ENCODE data around the gene MEX3A. TPM values are rescaled to one million over a fixed set of nuclear protein-coding genes. Genes with fewer than 3 reads are reported as not detected.

MEX3A gene
- polyA plus RNA-seq, 1 donor (not counting 4 experiments of a cell fraction or from before 2014, with no cell fraction given): 1.1 TPM

- Histone ChIP-seq H3K4me1 (ENCODE audit: control insufficient read depth, extremely low read depth, insufficient read depth, low read length) (peaks cover 94% of the 10 kb centered on the region), H3K27me3 (ENCODE audit: control insufficient read depth, extremely low read depth, insufficient read depth, low read length) (no peaks in the 10 kb centered on the region), H3K4me3 (ENCODE audit: control insufficient read depth in 2 of 3, extremely low read depth in 1 of 3, insufficient read depth in 2 of 3, low read depth in 1 of 3, low read length in 3 of 3) (peak overlapping the region in 2 of 3 experiments; percentile 36 to 44), H3K4me2 (ENCODE audit: control insufficient read depth, extremely low read depth, insufficient read depth, low read depth, low read length) (peak overlapping the region; percentile 60), H3K79me2 (ENCODE audit: control insufficient read depth, insufficient read depth, low read length) (peaks cover 82% of the 10 kb centered on the region), H3K36me3 (ENCODE audit: control insufficient read depth in 2 of 2, extremely low read depth in 1 of 2, insufficient read depth in 2 of 2, low read length in 2 of 2) (peaks cover 0 to 31% of the 10 kb centered on the region in 2 experiments), H2AFZ (ENCODE audit: control insufficient read depth, low read length) (no peak overlapping the region), H3K9me3 (ENCODE audit: control insufficient read depth, low read depth, low read length) (no peaks in the 10 kb centered on the region), H3K9me1 (ENCODE audit: control insufficient read depth, extremely low read depth, insufficient read depth, low read length) (peaks cover 3% of the 10 kb centered on the region), H3K9ac (ENCODE audit: control insufficient read depth, extremely low read depth, insufficient read depth, low read length) (peak overlapping the region; percentile 66), H4K20me1 (ENCODE audit: control insufficient read depth, extremely low read depth, insufficient read depth, low read length) (peaks cover 8% of the 10 kb centered on the region), H3K27ac (ENCODE audit: control insufficient read depth, insufficient read depth, low read length) (peak overlapping the region; percentile 97)
- DNase-seq (ENCODE audit: low read depth, low spot score) (no peak), FAIRE-seq (no peak)
- dilution Hi-C loops (cut with MboI; ENCODE audit: extremely low pct_ligation_motif_present, low sequenced_read_pairs): no loop called here
- TF ChIP-seq CTCF (optimal IDR thresholded peaks at IDR 0.05 in 1 of 3, IDR thresholded peaks at IDR 0.05 in 1 of 3, conservative IDR thresholded peaks at IDR 0.05 in 1 of 3; ENCODE audit: extremely low read depth in 1 of 3, insufficient read depth in 2 of 3, low read length in 3 of 3) (no peak), EZH2 (IDR thresholded peaks at IDR 0.05; ENCODE audit: low read length) (no peak)
Observed at GRCh38 chr1:156124557-156125483, 42.6 kb upstream of the MEX3A start.

GRCh38 chr1:156123356-156124196 is 41.3 kb upstream of the MEX3A start:
- Histone ChIP-seq H3K4me3 (ENCODE audit: control insufficient read depth in 2 of 3, extremely low read depth in 1 of 3, insufficient read depth in 2 of 3, low read depth in 1 of 3, low read length in 3 of 3) (peak overlapping the region; percentile 25 to 68 (median 53)), H3K27ac (ENCODE audit: control insufficient read depth, insufficient read depth, low read length) (peak overlapping the region; percentile 97), H3K36me3 (ENCODE audit: control insufficient read depth in 2 of 2, extremely low read depth in 1 of 2, insufficient read depth in 2 of 2, low read length in 2 of 2) (peaks cover 0 to 25% of the 10 kb centered on the region in 2 experiments), H3K9me3 (ENCODE audit: control insufficient read depth, low read depth, low read length) (no peaks in the 10 kb centered on the region), H4K20me1 (ENCODE audit: control insufficient read depth, extremely low read depth, insufficient read depth, low read length) (peaks cover 14% of the 10 kb centered on the region), H2AFZ (ENCODE audit: control insufficient read depth, low read length) (no peak overlapping the region), H3K9me1 (ENCODE audit: control insufficient read depth, extremely low read depth, insufficient read depth, low read length) (peaks cover 3% of the 10 kb centered on the region), H3K79me2 (ENCODE audit: control insufficient read depth, insufficient read depth, low read length) (peaks cover 80% of the 10 kb centered on the region), H3K4me2 (ENCODE audit: control insufficient read depth, extremely low read depth, insufficient read depth, low read depth, low read length) (peak overlapping the region; percentile 97), H3K27me3 (ENCODE audit: control insufficient read depth, extremely low read depth, insufficient read depth, low read length) (no peaks in the 10 kb centered on the region), H3K9ac (ENCODE audit: control insufficient read depth, extremely low read depth, insufficient read depth, low read length) (peak overlapping the region; percentile 66), H3K4me1 (ENCODE audit: control insufficient read depth, extremely low read depth, insufficient read depth, low read length) (peaks cover 91% of the 10 kb centered on the region)
- TF ChIP-seq EZH2 (IDR thresholded peaks at IDR 0.05; ENCODE audit: low read length): no peak
- peak in 2 of 3 experiments; percentile 1 to 13 for TF ChIP-seq CTCF (optimal IDR thresholded peaks at IDR 0.05 in 1 of 3, IDR thresholded peaks at IDR 0.05 in 1 of 3, conservative IDR thresholded peaks at IDR 0.05 in 1 of 3; ENCODE audit: extremely low read depth in 1 of 3, insufficient read depth in 2 of 3, low read length in 3 of 3)
- peak; percentile 90 for DNase-seq (ENCODE audit: low read depth, low spot score)
- peak; percentile 67 for FAIRE-seq
- dilution Hi-C loops (cut with MboI; ENCODE audit: extremely low pct_ligation_motif_present, low sequenced_read_pairs): no loop called here

Measured in keratinocyte (primary cell).